Endothelial cell of hepatic sinusoid (primary cell): ENCODE data around the gene RPS6KA5.
"Not testable (repeated sequence)": the region's sequence is repeated elsewhere in the genome, so short reads cannot be mapped to it uniquely, and the experiment has no call there.

Experiments
- in situ Hi-C: cut with HindIII; loops from 2 replicates; pipeline ENCODE4 v1.10.0; 2017; ENCODE audit warnings: low sequenced_read_pairs

The RPS6KA5 gene

DNA sequence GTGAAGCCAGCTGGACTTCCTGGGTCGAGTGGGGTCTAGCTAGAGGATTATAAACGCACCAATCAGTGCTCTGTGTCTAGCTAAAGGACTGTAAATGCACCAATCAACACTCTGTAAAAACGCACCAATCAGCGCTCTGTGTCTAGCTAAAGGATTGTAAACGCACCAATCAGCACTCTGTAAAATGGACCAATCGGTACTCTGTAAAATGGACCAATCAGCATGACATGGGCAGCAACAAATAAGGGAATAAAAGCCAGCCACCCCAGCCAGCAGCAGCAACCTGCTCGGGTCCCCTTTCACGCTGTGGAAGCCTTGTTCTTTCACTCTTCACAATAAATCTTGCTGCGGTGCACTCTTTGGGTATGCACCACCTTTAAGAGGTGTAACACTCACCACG lies 26.1 kb downstream of the RPS6KA5 start:
- in situ Hi-C loops, result not testable (repeated sequence)

DNA sequence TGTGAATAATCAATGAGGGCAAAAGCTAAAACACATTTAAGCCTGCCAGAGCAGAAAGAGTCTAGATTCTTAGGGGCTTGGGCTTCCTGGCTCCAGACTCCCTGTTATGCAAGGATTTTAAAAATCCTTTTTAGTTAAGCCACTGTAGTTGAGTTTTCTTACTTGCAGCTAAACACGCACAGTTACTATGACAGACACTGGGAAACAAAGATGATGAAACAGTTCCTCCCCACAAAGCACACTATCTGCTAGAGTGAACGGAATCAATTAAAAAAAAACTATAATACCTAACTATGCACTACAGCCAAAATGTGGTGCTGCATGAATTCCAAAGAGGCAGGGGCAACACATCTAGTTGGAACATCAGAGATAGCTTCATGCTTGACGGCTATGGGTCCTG lies 28.2 kb downstream of the RPS6KA5 start:
- in situ Hi-C loops, result no loop called here

DNA sequence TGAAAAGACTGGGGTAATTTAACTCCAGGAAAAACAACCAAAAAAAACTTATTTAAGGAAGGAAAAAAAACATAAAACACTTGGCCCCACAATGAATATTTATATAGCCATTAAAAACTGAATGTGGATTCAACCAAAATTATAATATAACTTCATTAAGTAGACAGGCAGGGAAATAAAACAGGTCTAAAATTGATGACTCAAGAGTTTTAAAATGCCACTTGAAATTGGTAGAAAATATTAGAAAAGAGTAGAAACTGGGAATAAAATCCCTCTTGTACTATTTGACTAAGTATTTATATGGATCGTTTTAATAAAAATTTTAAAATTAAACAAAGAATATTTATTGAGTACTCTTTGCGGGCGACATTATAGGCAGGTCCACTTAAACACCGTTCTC lies 28.8 kb downstream of the RPS6KA5 start:
- in situ Hi-C loops, result no loop called here

DNA sequence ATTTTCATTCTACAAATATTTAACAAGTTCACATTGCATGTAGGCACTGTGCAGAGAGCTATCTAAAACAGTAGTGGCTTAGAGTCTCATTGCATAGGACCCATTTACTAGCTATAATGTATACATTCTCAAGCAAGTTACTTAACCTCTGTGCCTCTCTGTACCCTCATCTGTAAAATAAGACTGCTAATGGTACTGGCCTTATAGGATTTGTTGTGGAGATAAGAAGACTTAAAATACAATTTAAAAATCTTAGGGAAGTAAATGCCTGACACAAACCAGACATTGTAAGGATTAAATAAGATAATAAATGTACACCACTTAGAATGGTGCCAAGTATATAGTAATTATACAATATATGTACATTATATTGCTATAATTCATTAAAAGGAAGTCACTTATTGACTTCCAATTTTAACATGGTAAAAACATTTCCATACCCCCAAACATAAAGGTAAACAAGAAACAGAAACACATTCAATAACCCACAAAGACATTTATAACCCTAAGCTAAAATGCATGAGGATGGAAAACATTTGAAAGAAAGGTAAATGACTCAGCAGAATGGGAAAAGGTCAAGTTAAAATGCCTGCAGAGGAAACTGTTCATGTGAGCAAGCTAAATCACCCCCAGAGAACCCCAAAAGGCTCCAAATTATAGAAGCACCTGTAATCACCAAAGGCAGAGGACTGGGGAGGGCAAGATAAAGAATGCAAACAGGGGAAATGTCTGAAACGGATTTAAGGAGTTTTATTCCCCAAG lies 30.8 kb downstream of the RPS6KA5 start:
- in situ Hi-C loops, result loop anchor here (5.0 kb wide), 1 partner anchor 33 kb away; the partner anchor contains the start of gene RPS6KA5

DNA sequence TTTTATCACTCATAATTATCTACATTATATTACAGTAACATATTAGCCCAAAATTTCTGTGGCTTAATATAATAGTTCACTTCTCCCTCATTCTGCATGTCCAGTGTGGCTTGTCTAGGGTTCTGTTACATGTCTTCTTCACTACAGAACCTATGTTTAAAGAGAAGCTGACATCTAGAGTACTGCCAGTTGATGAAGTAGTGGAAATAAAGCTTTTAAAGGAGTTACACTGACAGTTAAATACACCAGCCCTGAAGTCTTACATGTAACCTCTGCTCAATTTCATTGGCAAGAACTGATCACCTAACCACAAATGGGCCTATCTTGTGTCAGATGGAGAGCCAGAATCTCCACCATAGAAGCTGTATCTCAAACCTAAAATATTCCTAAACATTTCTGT lies 32.9 kb downstream of the RPS6KA5 start:
- in situ Hi-C loops, result loop anchor here (5.0 kb wide), 1 partner anchor 35 kb away; the partner anchor contains the start of gene RPS6KA5

DNA sequence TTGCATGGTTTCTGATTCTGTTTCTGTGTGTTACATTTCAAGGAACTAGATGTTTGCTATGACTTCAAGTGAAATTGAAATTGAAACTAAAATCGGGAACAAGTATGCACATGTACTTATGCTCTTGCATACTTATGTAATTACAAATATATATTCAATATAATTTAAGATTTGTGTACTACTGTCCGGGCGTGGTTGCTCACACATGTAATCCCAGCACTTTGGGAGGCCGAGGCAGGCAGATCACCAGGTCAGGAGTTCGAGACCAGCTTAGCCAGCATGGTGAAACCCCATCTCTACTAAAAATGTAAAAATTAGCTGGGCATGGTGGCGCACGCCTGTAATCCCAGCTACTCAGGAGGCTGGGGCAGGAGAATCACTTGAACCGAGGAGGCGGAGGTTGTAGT lies 37.8 kb downstream of the RPS6KA5 start:
- in situ Hi-C loops, result not testable (repeated sequence)

DNA sequence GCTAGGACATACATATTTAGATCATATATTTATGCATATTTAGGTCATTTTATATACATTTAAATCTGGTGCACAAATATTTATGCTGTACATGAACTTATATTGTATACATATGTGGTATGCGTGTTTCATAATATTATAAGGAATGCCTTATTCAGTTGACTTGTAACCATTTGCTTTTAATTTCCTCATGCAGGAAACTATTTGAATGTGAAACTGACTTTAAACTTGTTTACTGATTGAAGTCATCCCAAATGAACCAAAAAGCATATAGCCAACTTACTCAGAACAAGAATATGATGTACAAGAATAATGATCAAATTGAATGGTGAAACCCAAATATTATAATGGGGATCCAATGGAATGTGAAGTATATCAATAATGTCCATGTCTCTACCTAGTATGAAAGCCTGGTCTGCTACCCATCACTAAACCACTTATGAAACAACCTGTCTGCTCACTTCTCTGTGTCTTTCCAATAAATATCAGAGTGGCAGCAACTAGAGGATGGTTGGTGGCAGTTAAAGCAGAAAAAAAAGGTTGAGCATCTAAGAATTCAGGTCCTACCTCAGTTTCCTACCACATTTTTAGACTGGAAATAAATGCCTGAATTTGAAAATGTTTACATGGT lies 38.3 kb downstream of the RPS6KA5 start:
- in situ Hi-C loops, result no loop called here

DNA sequence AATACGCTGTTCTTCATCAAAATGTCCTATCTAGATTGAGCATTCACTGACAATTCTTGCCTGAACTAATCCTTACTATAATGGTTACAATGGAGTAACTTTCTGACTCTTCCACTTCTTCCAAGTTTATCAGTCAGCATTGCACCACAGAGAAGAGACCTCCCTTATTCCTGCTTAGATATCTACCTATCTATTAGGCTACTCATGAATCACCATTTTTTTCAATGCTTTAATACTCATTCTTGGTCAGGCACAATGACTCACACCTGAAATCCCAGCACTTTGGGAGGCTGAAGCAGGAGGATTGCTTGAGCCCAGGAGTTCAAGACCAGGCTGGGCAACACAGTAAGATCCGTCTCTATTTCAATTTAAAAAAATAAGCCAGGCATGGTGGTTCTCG lies 39.3 kb downstream of the RPS6KA5 start:
- in situ Hi-C loops, result no loop called here

DNA sequence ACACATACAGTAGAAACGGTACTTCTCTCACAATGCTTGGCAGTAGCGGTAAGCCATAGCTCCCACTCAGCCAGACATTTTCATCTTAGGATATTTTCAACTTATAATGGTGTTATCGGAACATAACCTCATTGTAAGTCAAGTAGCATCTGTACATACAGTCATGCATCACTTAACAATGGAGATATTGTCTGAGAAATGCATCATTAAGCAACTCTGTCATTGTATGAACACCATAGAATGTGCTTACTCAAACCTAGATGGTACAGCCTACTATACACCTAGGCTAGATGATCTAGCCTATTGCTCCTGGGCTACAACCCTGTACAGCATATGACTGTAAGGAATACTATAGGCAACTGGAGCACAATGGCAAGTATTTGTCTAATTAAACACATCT lies 40.8 kb downstream of the RPS6KA5 start:
- in situ Hi-C loops, result no loop called here

DNA sequence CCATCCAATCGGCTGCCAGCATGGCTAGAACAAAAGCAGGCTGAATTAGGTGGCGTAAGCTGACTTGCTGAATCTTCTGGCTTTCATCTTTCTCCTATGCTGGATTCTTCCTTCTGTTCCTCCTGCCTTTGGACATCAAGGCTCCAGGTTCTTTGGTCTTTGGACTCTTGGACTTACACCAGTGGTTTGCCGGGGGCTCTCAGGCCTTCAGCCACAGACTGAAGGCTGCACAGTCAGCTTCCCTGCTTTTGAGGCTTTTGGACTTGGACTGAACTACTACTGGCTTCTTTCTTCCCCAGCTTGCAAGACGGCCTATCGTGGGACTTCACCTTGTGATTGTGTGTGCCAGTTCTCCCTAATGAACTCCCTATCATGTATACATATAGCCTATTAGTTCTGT lies 42.0 kb downstream of the RPS6KA5 start:
- in situ Hi-C loops, result no loop called here

DNA sequence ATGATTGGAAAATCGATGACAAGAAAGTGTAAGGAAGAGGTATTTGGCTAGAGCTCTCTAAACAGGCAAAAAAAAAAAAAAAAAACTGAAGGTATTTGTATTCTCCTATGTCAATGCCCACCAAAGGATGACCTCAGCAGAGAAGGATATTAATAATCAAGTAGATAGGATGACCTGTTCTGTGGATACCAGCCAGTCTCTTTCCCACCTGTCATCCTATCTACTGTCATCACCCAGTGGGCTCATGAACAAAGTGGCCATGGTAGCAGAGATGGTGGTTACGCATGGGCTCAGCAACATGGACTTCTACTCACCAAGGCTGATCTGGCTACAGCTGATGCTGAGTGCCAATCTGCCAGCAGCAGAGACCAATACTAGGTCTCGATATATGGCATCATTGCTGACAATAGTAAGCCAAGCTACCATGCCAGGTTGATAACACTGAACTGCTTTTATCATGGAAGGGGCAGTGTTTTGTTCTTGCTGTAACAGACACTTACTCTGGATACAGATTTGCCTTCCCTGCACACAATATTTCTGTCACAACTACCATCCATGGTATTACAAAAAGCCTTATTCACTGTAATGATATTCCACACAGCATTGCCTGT lies 43.5 kb downstream of the RPS6KA5 start:
- in situ Hi-C loops, result no loop called here

DNA sequence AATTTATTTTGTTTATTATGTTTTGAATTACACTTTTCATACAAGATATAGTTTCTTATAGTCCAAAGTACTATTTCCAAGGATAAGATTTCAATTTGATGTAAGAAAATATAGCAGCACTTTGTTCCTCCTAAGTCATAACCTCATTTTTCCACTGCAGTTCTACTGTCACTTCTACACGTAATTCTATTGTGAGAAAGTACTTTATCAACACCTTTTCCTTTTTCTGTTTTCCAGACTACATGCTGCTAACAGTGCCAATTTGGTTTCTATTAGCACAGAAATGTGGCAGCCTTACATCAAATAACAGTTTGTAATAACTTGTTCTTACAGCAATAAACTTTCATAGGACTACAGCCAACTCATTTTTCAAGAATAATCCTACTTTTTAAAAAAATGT lies 45.0 kb downstream of the RPS6KA5 start:
- in situ Hi-C loops, result no loop called here

DNA sequence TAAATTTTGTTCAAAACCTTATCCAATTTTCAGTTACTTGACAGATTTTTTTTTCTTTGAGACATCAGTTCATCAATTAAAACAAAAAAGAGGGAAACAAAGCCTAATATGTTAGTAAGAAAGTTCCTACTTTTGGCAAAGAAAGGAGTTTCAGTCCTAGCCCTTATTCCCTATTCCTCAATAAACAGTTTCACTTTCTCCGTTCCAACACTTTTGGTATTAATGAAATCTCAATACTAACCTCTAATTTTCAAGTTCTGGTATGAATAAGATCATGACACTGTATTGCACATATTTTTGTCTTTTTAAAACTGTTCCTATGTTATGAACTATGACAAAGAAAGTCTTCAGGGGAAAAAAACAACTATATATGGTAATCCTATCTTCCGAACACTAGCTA lies 48.4 kb downstream of the RPS6KA5 start:
- in situ Hi-C loops, result loop anchor here (5.0 kb wide), 1 partner anchor 65 kb away; no protein-coding TSS in a partner anchor

DNA sequence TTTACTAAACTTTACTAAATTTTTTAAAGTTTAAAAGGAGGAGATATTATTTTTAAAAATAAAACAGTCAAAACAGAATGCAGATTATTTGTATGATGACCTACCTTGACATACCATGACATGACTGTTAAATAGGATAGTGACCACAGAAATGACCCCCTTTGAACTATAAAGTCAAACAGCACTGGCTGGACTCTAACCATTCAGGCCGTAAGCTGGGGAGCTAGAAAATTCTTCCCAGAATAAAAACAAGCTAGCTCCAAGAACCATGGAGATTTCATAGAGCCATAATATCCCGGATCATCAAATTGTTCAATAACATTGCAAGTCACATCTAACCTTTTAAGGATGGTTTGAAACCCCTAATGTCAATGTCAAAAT lies 50.3 kb downstream of the RPS6KA5 start:
- in situ Hi-C loops, result loop anchor here (5.0 kb wide), 1 partner anchor 63 kb away; no protein-coding TSS in a partner anchor

DNA sequence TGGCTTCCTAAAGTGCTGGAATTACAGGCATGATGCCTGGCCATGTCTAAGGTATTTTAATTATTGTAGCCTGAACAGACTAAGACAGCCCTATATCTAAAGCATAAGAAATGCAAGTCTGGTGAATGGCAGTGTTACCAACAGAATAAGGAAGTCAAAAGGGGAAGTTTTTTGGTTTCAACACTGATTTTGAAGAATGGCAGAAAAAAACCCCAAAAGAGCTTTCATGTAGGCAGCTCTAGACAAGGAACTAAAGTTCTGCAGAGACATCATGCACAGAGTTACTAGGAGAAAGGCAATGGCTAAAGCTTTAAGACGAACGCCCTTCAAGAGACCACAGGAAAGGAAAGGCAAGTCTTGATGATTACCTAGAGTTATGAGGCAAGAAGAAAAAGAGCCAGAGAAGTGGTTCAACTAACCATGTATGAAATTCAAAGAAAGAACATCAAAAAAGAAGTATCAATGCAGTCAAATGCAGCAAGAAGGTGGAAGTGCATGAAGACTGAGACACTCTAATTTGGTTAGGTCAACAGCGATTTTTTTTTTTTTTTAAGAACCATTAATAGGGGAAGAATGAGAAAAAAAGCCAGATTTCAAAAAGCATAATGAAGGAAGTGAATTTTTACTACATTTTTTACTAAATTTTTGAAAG lies 50.8 kb downstream of the RPS6KA5 start:
- in situ Hi-C loops, result loop anchor here (5.0 kb wide), 1 partner anchor 62 kb away; no protein-coding TSS in a partner anchor

DNA sequence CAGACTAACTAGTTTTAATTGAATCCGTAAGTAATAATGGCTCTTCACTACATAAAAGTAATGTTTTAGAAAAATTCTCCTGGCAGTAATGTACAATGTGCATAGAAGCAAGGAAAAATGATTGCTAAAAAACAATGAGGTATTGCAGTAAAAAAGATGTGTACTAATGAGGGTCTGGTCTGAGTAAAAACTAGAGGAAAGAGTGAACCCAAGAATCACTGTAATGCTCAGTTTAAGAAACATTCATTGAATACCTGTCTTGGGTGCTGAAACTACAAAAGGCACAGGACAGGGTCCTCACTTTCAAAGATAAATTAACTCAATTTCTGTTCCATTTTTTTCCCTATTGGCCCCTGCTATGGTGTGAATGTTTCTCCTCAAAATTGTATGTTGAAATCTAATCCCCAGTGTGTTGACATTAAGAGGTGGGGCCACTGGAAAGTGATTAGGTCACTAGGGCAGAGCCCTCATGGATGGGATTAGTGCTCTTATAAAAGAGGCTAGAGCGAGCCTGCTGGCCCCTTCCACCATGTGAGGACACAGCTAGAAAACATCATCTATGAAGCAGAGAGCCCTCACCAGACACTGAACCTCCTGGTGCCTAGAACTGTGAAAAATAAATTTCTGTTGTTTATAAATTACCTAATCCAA lies 51.6 kb downstream of the RPS6KA5 start:
- in situ Hi-C loops, result no loop called here

DNA sequence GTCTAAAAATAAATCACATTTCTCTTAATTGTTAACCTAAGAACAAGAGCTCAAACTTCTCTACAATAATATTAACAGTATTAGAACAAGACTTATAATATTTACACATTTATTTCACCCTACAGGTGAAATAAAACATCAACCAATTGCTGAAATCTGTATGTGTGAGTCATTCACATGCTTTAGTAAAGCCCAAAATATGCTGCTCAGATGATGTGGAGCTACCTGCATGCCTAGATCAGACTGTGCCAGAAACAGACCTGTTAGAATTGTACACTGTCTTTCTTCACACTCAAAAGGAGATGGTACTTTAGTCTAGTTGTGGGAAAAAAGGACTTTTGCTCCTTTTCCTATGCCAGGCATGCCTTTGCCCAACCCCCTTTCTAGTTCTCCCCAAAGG lies 54.7 kb downstream of the RPS6KA5 start:
- in situ Hi-C loops, result no loop called here

DNA sequence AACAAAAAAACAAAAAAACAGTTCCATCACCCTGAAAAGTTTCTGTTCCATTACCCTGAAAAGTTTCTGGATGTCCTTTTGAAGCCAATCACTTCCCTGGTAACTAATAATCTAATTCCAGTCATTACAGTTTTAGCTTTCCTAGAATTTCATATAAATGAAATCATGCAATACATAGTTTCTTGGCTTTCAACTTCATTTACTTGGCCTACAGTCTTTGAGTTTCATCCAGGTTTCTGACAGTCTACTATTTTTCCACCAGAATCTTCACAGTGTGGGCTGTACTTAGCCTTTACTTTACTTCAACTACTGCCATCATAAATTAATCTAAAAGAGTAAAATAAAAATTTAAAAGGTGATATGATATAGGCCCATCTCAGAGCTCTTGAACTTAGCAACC lies 55.5 kb downstream of the RPS6KA5 start:
- in situ Hi-C loops, result no loop called here

DNA sequence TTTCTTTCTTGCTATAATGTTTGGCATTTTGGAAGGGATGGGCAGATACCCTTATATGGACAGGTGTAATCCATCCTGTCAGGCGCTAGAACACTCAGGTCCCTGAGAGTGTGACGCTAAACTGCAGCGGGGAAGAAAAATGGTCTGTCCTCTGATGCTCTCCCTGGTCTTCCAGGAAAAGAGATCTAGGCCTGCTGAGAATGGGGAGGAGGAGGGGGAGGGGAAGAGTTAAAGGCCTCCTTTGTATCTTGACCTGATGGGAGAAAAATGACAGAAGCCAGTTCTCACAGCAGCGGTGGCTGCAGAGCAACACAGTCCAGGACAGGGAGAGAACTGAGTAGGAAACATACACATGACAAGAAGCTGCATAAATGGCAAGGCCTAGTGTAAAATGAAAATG lies 61.1 kb downstream of the RPS6KA5 start:
- in situ Hi-C loops, result no loop called here

DNA sequence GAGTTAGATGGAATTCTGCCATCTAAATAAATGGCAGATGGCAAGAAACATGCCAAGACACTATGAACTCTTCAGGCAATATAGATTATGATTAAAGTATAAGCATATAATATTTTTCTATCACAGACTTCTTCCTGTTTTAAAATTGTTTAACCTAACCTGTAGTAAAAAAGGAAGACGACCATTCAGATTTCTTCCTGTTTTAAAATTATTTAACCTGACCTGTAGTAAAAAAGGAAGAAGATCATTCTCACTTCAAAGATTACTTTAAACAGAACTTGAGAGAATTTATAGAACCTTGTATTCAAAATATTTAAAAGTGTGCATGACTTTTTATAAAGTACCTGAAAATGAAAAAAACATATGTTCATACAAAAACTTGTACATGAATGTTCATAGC lies 63.5 kb downstream of the RPS6KA5 start:
- in situ Hi-C loops, result no loop called here

DNA sequence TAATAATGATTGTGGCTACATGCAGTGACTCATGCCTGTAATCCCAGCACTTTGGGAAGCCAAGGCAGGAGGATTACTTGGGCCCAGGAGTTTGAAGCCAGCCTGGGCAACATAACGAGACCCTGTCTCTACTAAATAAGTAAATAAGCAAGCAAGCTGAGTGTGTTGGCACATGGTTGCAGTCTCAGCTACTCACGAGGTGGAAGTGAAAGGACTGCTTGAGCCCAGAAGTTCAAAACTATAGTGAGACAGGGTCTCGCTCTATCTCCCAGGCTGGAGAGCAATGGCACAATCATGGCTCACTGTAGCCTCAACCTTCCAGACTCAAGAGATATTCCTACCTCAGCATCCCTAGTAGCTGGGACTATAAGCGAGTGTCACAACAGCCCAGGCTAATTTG lies 64.7 kb downstream of the RPS6KA5 start:
- in situ Hi-C loops, result no loop called here
